SU-DHL-6 (cell line): Measurements from ENCODE around the gene MRPL17.

Source experiments
- EZH2phosphoT487 ChIP-seq: fragments of 200-600 bp; sonication (generic), shearing (Covaris generic); conservative IDR thresholded peaks from 2 replicates; pipeline ENCODE4 v1.6.1; 2018; ENCODE audit warnings: mild to moderate bottlenecking, antibody characterized with exemption, low read length, moderate library complexity, mixed read lengths
- TF ChIP-seq, protein P1 (sequence below): fragments of 200-600 bp; sonication (generic); IDR thresholded peaks from one replicate; pipeline ENCODE4 v1.5.1; 2017; ENCODE audit warnings: antibody characterized with exemption, mild to moderate bottlenecking, low read length, moderate library complexity; ENCODE audit not compliant: insufficient read depth, poor library complexity, severe bottlenecking

DNA sequence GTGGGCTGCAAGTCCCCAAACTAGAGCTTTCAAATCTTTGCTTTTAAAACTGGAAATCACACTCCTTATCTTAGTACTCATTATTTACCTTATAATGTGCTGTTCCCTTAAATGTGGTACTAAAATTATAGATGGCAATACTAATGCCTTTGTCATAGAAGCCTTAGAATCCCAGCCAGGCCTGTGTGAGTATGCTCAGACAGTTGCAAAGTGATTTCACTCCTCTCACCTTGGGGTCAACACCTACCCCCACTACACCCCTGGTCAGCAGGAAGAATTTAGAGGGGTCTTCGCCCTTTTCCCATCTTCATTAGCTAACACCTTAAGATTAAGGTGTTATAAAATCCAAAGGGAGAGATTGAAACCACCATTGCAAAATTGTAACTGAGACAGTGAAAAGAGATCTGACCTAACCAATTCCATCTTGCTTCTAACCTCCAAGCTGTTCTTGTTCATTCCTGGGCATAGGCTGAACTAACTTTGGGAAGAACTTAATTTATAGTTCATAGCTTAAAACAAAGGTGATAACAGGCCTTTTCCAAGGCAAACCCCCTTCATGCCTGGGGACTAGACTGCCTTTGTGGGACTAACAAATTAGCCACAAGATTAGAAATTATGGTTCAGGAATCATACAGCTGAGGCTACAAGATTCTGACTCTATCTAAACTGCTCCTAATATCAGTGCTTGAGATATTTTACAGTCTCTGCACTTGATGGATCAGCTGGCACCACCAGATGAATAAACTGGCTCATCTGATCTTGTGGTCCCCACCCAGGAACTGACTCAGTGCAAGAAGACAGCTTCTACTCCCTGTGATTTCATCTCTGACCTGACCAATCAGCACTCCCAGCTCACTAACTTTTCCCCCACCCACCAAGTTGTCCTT is 10.4 kb upstream of the MRPL17 start:
- TF ChIP-seq, protein P1, sequence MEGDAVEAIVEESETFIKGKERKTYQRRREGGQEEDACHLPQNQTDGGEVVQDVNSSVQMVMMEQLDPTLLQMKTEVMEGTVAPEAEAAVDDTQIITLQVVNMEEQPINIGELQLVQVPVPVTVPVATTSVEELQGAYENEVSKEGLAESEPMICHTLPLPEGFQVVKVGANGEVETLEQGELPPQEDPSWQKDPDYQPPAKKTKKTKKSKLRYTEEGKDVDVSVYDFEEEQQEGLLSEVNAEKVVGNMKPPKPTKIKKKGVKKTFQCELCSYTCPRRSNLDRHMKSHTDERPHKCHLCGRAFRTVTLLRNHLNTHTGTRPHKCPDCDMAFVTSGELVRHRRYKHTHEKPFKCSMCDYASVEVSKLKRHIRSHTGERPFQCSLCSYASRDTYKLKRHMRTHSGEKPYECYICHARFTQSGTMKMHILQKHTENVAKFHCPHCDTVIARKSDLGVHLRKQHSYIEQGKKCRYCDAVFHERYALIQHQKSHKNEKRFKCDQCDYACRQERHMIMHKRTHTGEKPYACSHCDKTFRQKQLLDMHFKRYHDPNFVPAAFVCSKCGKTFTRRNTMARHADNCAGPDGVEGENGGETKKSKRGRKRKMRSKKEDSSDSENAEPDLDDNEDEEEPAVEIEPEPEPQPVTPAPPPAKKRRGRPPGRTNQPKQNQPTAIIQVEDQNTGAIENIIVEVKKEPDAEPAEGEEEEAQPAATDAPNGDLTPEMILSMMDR: no peak
- TF ChIP-seq EZH2phosphoT487: no peak
